Measurements from ENCODE around the gene NR2E3.

DNA sequence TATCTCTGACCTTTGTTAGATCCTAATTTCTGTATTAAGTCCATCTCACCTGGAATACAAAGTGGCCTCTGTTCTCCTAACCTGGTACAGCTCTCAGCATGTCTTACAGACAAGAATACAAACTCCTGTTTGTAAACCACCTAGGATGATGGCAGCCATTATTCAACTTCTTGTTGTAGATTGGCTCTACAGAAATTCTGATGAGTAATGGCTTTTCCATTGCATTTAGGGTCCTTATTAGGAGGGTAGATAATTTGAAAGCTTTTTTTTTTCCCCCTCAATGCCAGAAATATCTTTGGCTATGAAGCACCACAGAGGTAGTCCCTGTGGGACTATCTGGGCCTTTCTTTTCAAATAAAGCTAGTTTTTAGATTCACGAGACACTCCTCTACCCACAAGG lies 9.8 kb downstream of the NR2E3 start:
- TF ChIP-seq EZH2phosphoT487 (IDR thresholded peaks at IDR 0.05; ENCODE audit: borderline replicate concordance, low read depth, low read length) = no peak
- TF ChIP-seq, protein P1, sequence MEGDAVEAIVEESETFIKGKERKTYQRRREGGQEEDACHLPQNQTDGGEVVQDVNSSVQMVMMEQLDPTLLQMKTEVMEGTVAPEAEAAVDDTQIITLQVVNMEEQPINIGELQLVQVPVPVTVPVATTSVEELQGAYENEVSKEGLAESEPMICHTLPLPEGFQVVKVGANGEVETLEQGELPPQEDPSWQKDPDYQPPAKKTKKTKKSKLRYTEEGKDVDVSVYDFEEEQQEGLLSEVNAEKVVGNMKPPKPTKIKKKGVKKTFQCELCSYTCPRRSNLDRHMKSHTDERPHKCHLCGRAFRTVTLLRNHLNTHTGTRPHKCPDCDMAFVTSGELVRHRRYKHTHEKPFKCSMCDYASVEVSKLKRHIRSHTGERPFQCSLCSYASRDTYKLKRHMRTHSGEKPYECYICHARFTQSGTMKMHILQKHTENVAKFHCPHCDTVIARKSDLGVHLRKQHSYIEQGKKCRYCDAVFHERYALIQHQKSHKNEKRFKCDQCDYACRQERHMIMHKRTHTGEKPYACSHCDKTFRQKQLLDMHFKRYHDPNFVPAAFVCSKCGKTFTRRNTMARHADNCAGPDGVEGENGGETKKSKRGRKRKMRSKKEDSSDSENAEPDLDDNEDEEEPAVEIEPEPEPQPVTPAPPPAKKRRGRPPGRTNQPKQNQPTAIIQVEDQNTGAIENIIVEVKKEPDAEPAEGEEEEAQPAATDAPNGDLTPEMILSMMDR (conservative IDR thresholded peaks at IDR 0.05; ENCODE audit: low read length) = no peak

Measured in OCI-LY7 (cell line).